Parathyroid adenoma (tissue), 2 donors: ENCODE results near the gene CTTNBP2.

Experiments
- H2AFZ ChIP-seq: fragments of 300-600 bp; sonication (generic); one replicate; pipeline ENCODE4 v1.7.0; 2017; ENCODE audit warnings: antibody characterized with exemption, mild to moderate bottlenecking
- H3K27ac ChIP-seq: fragments of 300-600 bp; sonication (generic); one replicate; pipeline ENCODE4 v1.7.0; 2017
- H3K27me3 ChIP-seq: fragments of 300-600 bp; sonication (generic); one replicate; pipeline ENCODE4 v1.7.0; 2017; ENCODE audit warnings: low read length; ENCODE audit not compliant: control insufficient read depth, insufficient read depth
- H3K36me3 ChIP-seq: fragments of 300-600 bp; sonication (generic); one replicate; pipeline ENCODE4 v1.7.0; 2017; ENCODE audit warnings: low read length; ENCODE audit not compliant: control insufficient read depth, insufficient read depth
- H3K4me1 ChIP-seq: fragments of 300-600 bp; sonication (generic); one replicate; pipeline ENCODE4 v1.7.0; 2017; ENCODE audit warnings: control low read depth
- H3K4me2 ChIP-seq: fragments of 300-600 bp; sonication (generic); one replicate; pipeline ENCODE4 v1.7.0; 2017; ENCODE audit warnings: low read length
- H3K4me3 ChIP-seq: fragments of 300-600 bp; sonication (generic); one replicate; pipeline ENCODE4 v1.7.0; 2017; ENCODE audit warnings: low read depth, low read length
- H3K79me2 ChIP-seq: fragments of 300-600 bp; sonication (generic); one replicate; pipeline ENCODE4 v1.7.0; 2017; ENCODE audit warnings: control low read depth
- H3K9ac ChIP-seq: fragments of 300-600 bp; sonication (generic); one replicate; pipeline ENCODE4 v1.7.0; 2017; ENCODE audit warnings: mild to moderate bottlenecking
- H3K9me3 ChIP-seq: fragments of 300-600 bp; sonication (generic); one replicate; pipeline ENCODE4 v1.7.0; 2017; ENCODE audit warnings: low read length; ENCODE audit not compliant: control insufficient read depth
- CTCF ChIP-seq: fragments of 300-600 bp; sonication (generic); IDR thresholded peaks from one replicate; pipeline ENCODE4 v1.7.0; 2017; ENCODE audit warnings: antibody characterized with exemption, mild to moderate bottlenecking
- donor health status: primary hyperparathyroidism.

CTTNBP2 gene

GRCh38 chr7:117706210-117706609 is 167.0 kb downstream of the CTTNBP2 start:
- Histone ChIP-seq H3K27me3 (no peaks in the 10 kb centered on the region), H3K4me1 (no peaks in the 10 kb centered on the region), H2AFZ (no peak overlapping the region), H3K79me2 (no peaks in the 10 kb centered on the region), H3K27ac (no peak overlapping the region), H3K4me3 (no peak overlapping the region), H3K9ac (no peak overlapping the region), H3K36me3 (no peaks in the 10 kb centered on the region), H3K4me2 (no peak overlapping the region), H3K9me3 (no peaks in the 10 kb centered on the region)
- TF ChIP-seq CTCF, result no peak

GRCh38 chr7:117705630-117706029 is 167.6 kb downstream of the CTTNBP2 start:
- no peak overlapping the region for H3K27ac ChIP-seq
- no peak overlapping the region for H3K9ac ChIP-seq
- no peak overlapping the region for H2AFZ ChIP-seq
- no peaks in the 10 kb centered on the region for H3K4me1 ChIP-seq
- no peaks in the 10 kb centered on the region for H3K9me3 ChIP-seq
- no peak for TF ChIP-seq CTCF
- no peaks in the 10 kb centered on the region for H3K36me3 ChIP-seq
- no peak overlapping the region for H3K4me2 ChIP-seq
- H3K4me3 ChIP-seq, result no peak overlapping the region
- H3K79me2 ChIP-seq, result no peaks in the 10 kb centered on the region
- H3K27me3 ChIP-seq, result no peaks in the 10 kb centered on the region

DNA sequence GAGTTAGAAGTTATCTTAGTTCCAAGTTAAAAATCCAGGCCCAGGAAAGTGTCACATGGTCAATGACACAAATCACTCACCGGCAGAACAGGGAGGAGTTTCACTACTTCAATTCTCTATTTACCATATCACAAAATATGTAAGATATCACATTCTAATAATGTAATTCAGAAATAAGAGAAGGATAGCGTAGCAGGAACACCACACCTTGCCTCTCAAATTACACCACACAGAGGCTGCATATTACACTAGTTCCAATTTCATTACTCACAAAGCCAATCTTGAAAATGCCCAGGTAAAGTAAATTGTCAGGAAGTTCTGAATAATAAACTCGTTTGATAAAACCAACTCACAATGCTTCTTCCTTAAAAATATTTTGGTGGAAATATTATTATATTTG is 169.2 kb downstream of the CTTNBP2 start:
- H3K4me3 ChIP-seq, result no peak overlapping the region
- no peak overlapping the region for H3K9ac ChIP-seq
- no peaks in the 10 kb centered on the region for H3K36me3 ChIP-seq
- H3K79me2 ChIP-seq, result no peaks in the 10 kb centered on the region
- H3K4me2 ChIP-seq, result no peak overlapping the region
- H3K9me3 ChIP-seq, result no peaks in the 10 kb centered on the region
- no peaks in the 10 kb centered on the region for H3K27me3 ChIP-seq
- no peak overlapping the region for H2AFZ ChIP-seq
- H3K27ac ChIP-seq, result no peak overlapping the region
- no peaks in the 10 kb centered on the region for H3K4me1 ChIP-seq
- TF ChIP-seq CTCF, result no peak

- H3K79me2 ChIP-seq, result no peaks in the 10 kb centered on the region
- H3K36me3 ChIP-seq, result no peaks in the 10 kb centered on the region
- no peak overlapping the region for H3K4me2 ChIP-seq
- TF ChIP-seq CTCF, result no peak
- H3K27me3 ChIP-seq, result no peaks in the 10 kb centered on the region
- H3K9ac ChIP-seq, result no peak overlapping the region
- H3K27ac ChIP-seq, result no peak overlapping the region
- no peak overlapping the region for H3K4me3 ChIP-seq
- no peak overlapping the region for H2AFZ ChIP-seq
- H3K4me1 ChIP-seq, result no peaks in the 10 kb centered on the region
- H3K9me3 ChIP-seq, result no peaks in the 10 kb centered on the region
Measured at GRCh38 chr7:117698018-117698417, 175.2 kb downstream of the CTTNBP2 start.

GRCh38 chr7:117692338-117692737 is 180.9 kb downstream of the CTTNBP2 start:
- no peak overlapping the region for H3K27ac ChIP-seq
- H3K36me3 ChIP-seq, result no peaks in the 10 kb centered on the region
- no peak overlapping the region for H3K4me3 ChIP-seq
- H3K4me2 ChIP-seq, result no peak overlapping the region
- H3K9ac ChIP-seq, result no peak overlapping the region
- H3K4me1 ChIP-seq, result no peaks in the 10 kb centered on the region
- H3K27me3 ChIP-seq, result no peaks in the 10 kb centered on the region
- H3K9me3 ChIP-seq, result no peaks in the 10 kb centered on the region
- no peaks in the 10 kb centered on the region for H3K79me2 ChIP-seq
- no peak for TF ChIP-seq CTCF
- no peak overlapping the region for H2AFZ ChIP-seq
